HEK293T (cell line): ENCODE results near the gene TMEM131.

Experiments used
- ARNT ChIP-seq: fragments of 450-650 bp; IDR thresholded peaks from 2 replicates; pipeline ENCODE4 v1.6.1; 2017; ENCODE audit warnings: mild to moderate bottlenecking
- BHLHE40 ChIP-seq: fragments of 450-650 bp; IDR thresholded peaks from 2 replicates; pipeline ENCODE4 v1.6.1; 2016; ENCODE audit warnings: mild to moderate bottlenecking, moderate library complexity, borderline replicate concordance
- CTBP1 ChIP-seq: fragments of 450-650 bp; IDR thresholded peaks from 2 replicates; pipeline ENCODE4 v1.6.1; 2016; ENCODE audit warnings: borderline replicate concordance
- FOXA1 ChIP-seq: fragments of 450-650 bp; IDR thresholded peaks from 2 replicates; pipeline ENCODE4 v1.6.1; 2016; ENCODE audit warnings: mild to moderate bottlenecking
- FOXK2 ChIP-seq: fragments of 450-650 bp; IDR thresholded peaks from 2 replicates; pipeline ENCODE4 v1.6.1; 2016; ENCODE audit warnings: mild to moderate bottlenecking
- LEF1 ChIP-seq: fragments of 450-650 bp; IDR thresholded peaks from 2 replicates; pipeline ENCODE4 v1.6.1; 2017; ENCODE audit warnings: mild to moderate bottlenecking, borderline replicate concordance
- NFRKB ChIP-seq: fragments of 450-650 bp; IDR thresholded peaks from 2 replicates; pipeline ENCODE4 v1.6.1; 2016; ENCODE audit warnings: mild to moderate bottlenecking, moderate library complexity
- SP1 ChIP-seq: fragments of 450-650 bp; IDR thresholded peaks from 2 replicates; pipeline ENCODE4 v1.6.1; 2017
- SUZ12 ChIP-seq: fragments of 450-650 bp; IDR thresholded peaks from 2 replicates; pipeline ENCODE4 v1.6.1; 2016; ENCODE audit warnings: mild to moderate bottlenecking
- ZNF384 ChIP-seq: fragments of 450-650 bp; IDR thresholded peaks from 2 replicates; pipeline ENCODE4 v1.6.1; 2016

DNA sequence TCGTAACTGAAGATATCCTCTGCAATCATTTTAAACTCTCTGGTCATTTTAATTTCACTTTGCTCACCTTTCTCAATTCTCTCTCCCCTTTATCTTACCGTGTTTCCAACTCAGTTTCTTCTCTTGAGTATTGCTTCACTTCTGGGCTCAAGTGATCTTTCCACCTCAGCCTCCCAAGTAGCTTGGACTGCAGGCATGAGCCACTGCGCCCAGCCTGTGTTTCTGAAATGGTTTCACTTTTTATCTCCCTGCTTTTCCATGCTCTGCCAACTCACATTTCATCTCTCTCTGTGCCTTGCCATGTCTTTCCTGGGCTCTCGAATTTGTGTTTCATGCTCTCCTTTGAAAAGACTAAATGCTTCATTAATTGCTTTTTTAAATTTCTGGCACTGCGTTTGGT lies 30.5 kb upstream of the TMEM131 start:
- TF ChIP-seq BHLHE40 (no peak), ARNT (no peak), SP1 (no peak), SUZ12 (no peak), CTBP1 (no peak), FOXK2 (no peak), FOXA1 (no peak), ZNF384 (no peak), LEF1 (no peak), NFRKB (no peak)
